ENCODE measurements around the gene NUP37.
A peak's percentile ranks its signal among the peaks of the same experiment; 100 is the strongest.

NUP37 gene

GRCh38 chr12:102033991-102034745 is 85.7 kb downstream of the NUP37 start:
- Mint-ChIP-seq H3K4me3 (no peak overlapping the region), H3K27ac (no peak overlapping the region), H3K27me3 (no peaks in the 10 kb centered on the region), H3K4me1 (ENCODE audit: low read depth in 2 of 2) (peaks cover 0 to 9% of the 10 kb centered on the region in 2 donors), H3K9me3 (no peaks in the 10 kb centered on the region), H3K36me3 (ENCODE audit: insufficient read depth) (peaks cover 59% of the 10 kb centered on the region)
- DNase-seq, result no peak
- no peak for ATAC-seq (replicated peaks)

GRCh38 chr12:102031852-102032251 is 88.1 kb downstream of the NUP37 start:
- H3K27me3 Mint-ChIP-seq, result no peaks in the 10 kb centered on the region
- peaks cover 0 to 12% of the 10 kb centered on the region in 2 donors for H3K4me1 Mint-ChIP-seq (ENCODE audit: low read depth in 2 of 2)
- H3K27ac Mint-ChIP-seq, result no peak overlapping the region
- DNase-seq (no peak), ATAC-seq (replicated peaks) (no peak)
- H3K9me3 Mint-ChIP-seq, result no peaks in the 10 kb centered on the region
- no peak overlapping the region for H3K4me3 Mint-ChIP-seq
- H3K36me3 Mint-ChIP-seq (ENCODE audit: insufficient read depth), result peaks cover 47% of the 10 kb centered on the region

- H3K4me3 Mint-ChIP-seq, result no peak overlapping the region
- H3K9me3 Mint-ChIP-seq, result no peaks in the 10 kb centered on the region
- H3K4me1 Mint-ChIP-seq (ENCODE audit: low read depth in 2 of 2), result peaks cover 0 to 16% of the 10 kb centered on the region in 2 donors
- peaks cover 35% of the 10 kb centered on the region for H3K36me3 Mint-ChIP-seq (ENCODE audit: insufficient read depth)
- DNase-seq (no peak), ATAC-seq (replicated peaks) (no peak)
- H3K27ac Mint-ChIP-seq, result no peak overlapping the region
- no peaks in the 10 kb centered on the region for H3K27me3 Mint-ChIP-seq
Observed at GRCh38 chr12:102029141-102029540, 90.8 kb downstream of the NUP37 start.

- peaks cover 0 to 8% of the 10 kb centered on the region in 2 donors for H3K4me1 Mint-ChIP-seq (ENCODE audit: low read depth in 2 of 2)
- peaks cover 33% of the 10 kb centered on the region for H3K36me3 Mint-ChIP-seq (ENCODE audit: insufficient read depth)
- H3K4me3 Mint-ChIP-seq, result no peak overlapping the region
- no peak for DNase-seq
- H3K9me3 Mint-ChIP-seq, result no peaks in the 10 kb centered on the region
- ATAC-seq (replicated peaks), result no peak
- no peaks in the 10 kb centered on the region for H3K27me3 Mint-ChIP-seq
- peak overlapping the region in 1 of 2 donors; percentile 4 for H3K27ac Mint-ChIP-seq
Observed at GRCh38 chr12:102026728-102027127, 93.2 kb downstream of the NUP37 start.

- Mint-ChIP-seq H3K4me1 (ENCODE audit: low read depth in 2 of 2) (peaks cover 0 to 8% of the 10 kb centered on the region in 2 donors), H3K27ac (no peak overlapping the region), H3K4me3 (no peak overlapping the region), H3K27me3 (no peaks in the 10 kb centered on the region), H3K9me3 (no peaks in the 10 kb centered on the region), H3K36me3 (ENCODE audit: insufficient read depth) (peaks cover 34% of the 10 kb centered on the region)
- ATAC-seq (replicated peaks), result no peak
- DNase-seq, result no peak
Observed at GRCh38 chr12:102024765-102025164, 95.1 kb downstream of the NUP37 start.

GRCh38 chr12:102023343-102023930 is 96.5 kb downstream of the NUP37 start:
- DNase-seq (no peak), ATAC-seq (replicated peaks) (no peak)
- H3K36me3 Mint-ChIP-seq (ENCODE audit: insufficient read depth), result peaks cover 26% of the 10 kb centered on the region
- no peaks in the 10 kb centered on the region for H3K27me3 Mint-ChIP-seq
- peaks cover 0 to 7% of the 10 kb centered on the region in 2 donors for H3K4me1 Mint-ChIP-seq (ENCODE audit: low read depth in 2 of 2)
- no peak overlapping the region for H3K27ac Mint-ChIP-seq
- no peak overlapping the region for H3K4me3 Mint-ChIP-seq
- no peaks in the 10 kb centered on the region for H3K9me3 Mint-ChIP-seq

Measured in effector memory CD8-positive, alpha-beta T cell (primary cell).